NOMO-1 treated with DMSO at 0.1 percent for 48 hours (cell line): Measurements from ENCODE around the gene TRIM58.

ENCODE experiments used
- DNase-seq: peaks from one replicate; lab custom pipeline; 2025; ENCODE audit not compliant: unreplicated experiment; lab: John Stamatoyannopoulos, UW

Gene TRIM58

GRCh38 chr1:247884797-247885413 is 27.9 kb downstream of the TRIM58 start:
- DNase-seq, result no peak

- DNase-seq, result no peak
Measured at GRCh38 chr1:247895163-247895637, 38.2 kb downstream of the TRIM58 start, which contains the start of gene OR2W3. Gene OR2W3, plus strand, starts transcription at chr1:247895587. Its CDS starts 0 bp downstream, at chr1:247895587.

- DNase-seq, result no peak
Measured at GRCh38 chr1:247895976-247896375, 39.0 kb downstream of the TRIM58 start.

- DNase-seq, result no peak
Measured at GRCh38 chr1:247904122-247904521, 47.1 kb downstream of the TRIM58 start.

GRCh38 chr1:247905181-247905580 is 48.2 kb downstream of the TRIM58 start:
- no peak for DNase-seq

DNA sequence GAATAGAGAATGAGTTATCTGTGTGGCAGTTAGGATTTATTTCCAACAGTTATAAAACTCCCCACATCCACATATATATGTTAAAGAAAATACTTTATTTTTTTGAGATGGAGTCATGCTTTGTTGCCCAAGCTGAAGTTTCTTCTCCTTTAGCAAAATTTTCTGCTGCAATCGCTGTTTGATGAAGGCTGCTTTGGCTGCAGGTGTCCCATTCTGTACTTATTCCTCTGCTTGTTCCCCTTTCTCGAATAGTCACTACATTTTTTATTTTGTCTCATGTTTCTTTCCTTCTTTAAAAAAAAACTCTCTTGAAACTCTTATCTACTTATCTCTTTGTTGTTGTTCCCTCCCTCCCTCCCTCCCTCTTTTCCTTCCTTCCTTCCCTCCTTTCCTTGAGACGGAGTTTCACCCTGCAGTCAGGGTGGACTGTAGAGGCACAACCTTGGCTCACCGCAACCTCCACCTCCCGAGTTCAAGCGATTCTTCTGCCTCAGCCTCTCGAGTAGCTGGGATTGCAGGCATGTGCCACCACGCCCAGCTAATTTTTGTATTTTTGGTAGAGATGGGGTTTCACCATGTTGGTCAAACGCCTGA is 49.0 kb downstream of the TRIM58 start:
- no peak for DNase-seq

DNA sequence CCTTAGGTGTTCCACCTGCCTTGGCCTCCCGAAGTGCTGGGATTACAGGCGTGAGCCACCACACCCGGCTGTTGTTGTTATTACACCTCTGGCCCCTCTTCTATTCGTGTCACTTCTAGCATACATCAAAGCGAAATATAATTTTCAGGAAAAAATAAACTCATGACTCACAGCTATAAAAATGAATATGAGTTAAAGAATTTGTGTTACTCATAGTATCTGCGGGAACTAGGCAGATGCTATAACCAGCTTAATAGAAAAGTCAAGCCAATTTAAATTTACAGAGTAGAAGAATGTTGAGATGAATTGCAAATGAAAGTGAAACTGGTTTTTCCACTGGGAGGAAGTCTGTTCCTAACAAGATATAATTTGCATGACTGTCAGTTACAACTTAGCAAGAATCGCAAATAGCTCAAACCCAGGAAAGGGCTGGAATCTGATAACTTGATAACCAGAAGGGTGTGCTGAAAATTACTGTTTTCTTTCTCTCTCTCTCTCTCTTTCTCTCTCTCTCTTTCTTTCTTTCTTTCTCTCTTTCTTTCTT is 49.6 kb downstream of the TRIM58 start:
- DNase-seq, result peak; percentile 25

- no peak for DNase-seq
Measured at GRCh38 chr1:247908766-247909165, 51.8 kb downstream of the TRIM58 start.

DNA sequence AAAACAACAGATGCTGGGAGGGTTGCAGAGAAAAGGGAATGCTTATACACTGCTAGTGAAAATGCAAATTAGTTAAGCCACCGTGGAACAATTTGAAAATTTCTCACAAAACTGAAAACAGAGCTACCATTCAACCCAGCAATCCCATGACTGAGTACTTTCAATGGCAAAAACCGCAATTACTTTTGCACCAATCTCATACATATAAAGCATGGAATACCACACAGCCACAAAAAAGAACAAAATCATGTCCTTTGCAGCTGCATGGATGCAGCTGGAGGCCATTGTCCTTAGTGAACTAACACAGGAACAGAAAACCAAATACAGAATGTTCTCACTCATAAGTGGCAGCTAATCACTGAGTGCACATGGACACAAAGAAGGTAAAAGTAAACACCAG is 56.8 kb downstream of the TRIM58 start:
- no peak for DNase-seq

DNA sequence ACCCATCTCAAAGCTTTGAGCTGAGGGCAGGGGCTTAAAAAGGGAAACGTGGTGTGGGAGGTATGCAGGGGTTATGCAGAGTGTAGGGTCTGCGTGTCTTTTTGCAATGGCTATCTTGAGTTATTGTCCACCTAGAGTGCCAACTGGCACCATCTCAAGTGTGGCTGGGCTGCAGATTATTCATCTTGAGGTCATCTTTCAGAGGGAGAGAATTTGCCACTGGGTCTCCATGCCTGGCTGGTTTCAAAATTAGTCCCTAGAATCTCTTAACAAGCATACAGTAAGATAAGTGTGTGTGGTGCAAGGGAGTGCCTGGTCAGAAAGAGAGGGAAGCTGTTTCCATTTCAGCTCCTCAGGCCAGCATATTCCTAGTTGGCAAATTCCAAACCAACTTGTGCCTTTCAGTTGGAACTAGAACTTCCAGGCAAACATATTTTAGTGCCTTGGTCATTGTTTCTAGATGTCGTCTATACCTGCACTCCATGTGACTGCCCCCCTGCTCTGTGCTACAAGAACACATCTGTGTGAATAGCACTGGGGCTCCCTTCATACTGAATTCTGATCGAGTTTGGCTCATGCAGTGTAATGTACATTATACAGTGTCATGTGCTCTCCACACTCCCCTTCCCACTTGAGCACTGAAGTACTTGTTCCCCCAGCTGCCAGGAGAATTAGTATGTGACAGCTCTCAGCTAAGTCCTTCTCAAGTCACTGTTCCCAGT is 58.1 kb downstream of the TRIM58 start:
- DNase-seq, result no peak

GRCh38 chr1:247919952-247920351 is 63.0 kb downstream of the TRIM58 start, which contains the start of gene OR2T8:
Gene OR2T8, plus strand, starts transcription at chr1:247920252. Its CDS starts 766 bp downstream, at chr1:247921018.
- no peak for DNase-seq

- no peak for DNase-seq
Measured at GRCh38 chr1:247923941-247924340, 67.0 kb downstream of the TRIM58 start.

DNA sequence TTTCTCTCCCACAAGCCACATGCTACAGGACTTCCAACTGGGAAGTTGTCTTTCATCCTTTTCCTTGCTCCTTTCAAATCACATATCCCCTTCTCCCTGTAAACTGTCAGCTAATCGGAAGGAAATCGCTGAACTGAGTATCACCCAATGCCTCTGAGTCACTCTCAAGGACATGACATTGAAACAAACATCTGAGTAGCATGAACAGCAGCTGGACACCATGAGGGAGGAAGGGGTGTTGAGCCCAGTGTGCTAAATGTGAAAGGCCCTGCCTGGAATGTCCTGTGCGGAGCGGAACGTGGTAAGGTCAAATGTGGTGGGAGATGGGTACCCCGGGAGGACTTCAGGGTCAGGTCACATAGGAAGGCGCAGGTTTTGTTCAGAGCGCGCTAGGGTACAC is 67.9 kb downstream of the TRIM58 start, which contains the start of gene OR2AJ1:
TSS of gene OR2AJ1 (plus strand) at position 22 of the 400 bp plus-strand sequence. CDS start 8,880 bp downstream, outside the sequence.
- no peak for DNase-seq
